Measurements from ENCODE around the gene MRPL2.
"Not testable (repeated sequence)": the region's sequence is repeated elsewhere in the genome, so short reads cannot be mapped to it uniquely, and the experiment has no call there.

The MRPL2 gene

GRCh38 chr6:43052225-43052841 lies 6.9 kb downstream of the MRPL2 start:
- DNase-seq: no peak

- DNase-seq: no peak
These were observed 8.3 kb downstream of the MRPL2 start for GRCh38 chr6:43050981-43051380.

GRCh38 chr6:43047998-43048397 lies 11.2 kb downstream of the MRPL2 start:
- no peak for DNase-seq

GRCh38 chr6:43045371-43045930 lies 13.8 kb downstream of the MRPL2 start:
- no peak for DNase-seq

- no peak for DNase-seq
These were observed 15.9 kb downstream of the MRPL2 start for GRCh38 chr6:43043310-43043709.

- DNase-seq: not testable (repeated sequence)
These were observed 17.8 kb downstream of the MRPL2 start for GRCh38 chr6:43041475-43041874.

- DNase-seq: no peak
These were observed 18.5 kb downstream of the MRPL2 start for GRCh38 chr6:43040542-43041257.

GRCh38 chr6:43038727-43039126 lies 20.5 kb downstream of the MRPL2 start:
- DNase-seq: no peak

- DNase-seq: no peak
These were observed 21.5 kb downstream of the MRPL2 start for GRCh38 chr6:43037706-43038105.

- DNase-seq: no peak
These were observed 22.0 kb downstream of the MRPL2 start for GRCh38 chr6:43037197-43037596.

GRCh38 chr6:43036712-43037111 lies 22.5 kb downstream of the MRPL2 start:
- DNase-seq: no peak

- DNase-seq: no peak
These were observed 23.6 kb downstream of the MRPL2 start for GRCh38 chr6:43035495-43036194.

- DNase-seq: no peak
These were observed 25.1 kb downstream of the MRPL2 start for GRCh38 chr6:43034190-43034525.

- no peak for DNase-seq
These were observed 25.6 kb downstream of the MRPL2 start for GRCh38 chr6:43033496-43034189.

GRCh38 chr6:43032326-43032725 lies 26.9 kb downstream of the MRPL2 start:
- no peak for DNase-seq

GRCh38 chr6:43029120-43029519 lies 30.1 kb downstream of the MRPL2 start:
- no peak for DNase-seq

GRCh38 chr6:43026365-43026764 lies 32.9 kb downstream of the MRPL2 start:
- no peak for DNase-seq

GRCh38 chr6:43024436-43024835 lies 34.8 kb downstream of the MRPL2 start:
- no peak for DNase-seq

GRCh38 chr6:43021270-43022047 lies 37.8 kb downstream of the MRPL2 start, which contains the start of gene RRP36:
Gene RRP36, plus strand, starts transcription at chr6:43021623. Its CDS starts 32 bp downstream, at chr6:43021655.
- DNase-seq: peak; percentile 72

- no peak for DNase-seq
These were observed 38.4 kb downstream of the MRPL2 start for GRCh38 chr6:43020847-43021246.

GRCh38 chr6:43020052-43020705 lies 39.1 kb downstream of the MRPL2 start:
- DNase-seq: no peak

GRCh38 chr6:43019152-43019551 lies 40.1 kb downstream of the MRPL2 start:
- no peak for DNase-seq

Measured in activated CD8-positive, alpha-beta memory T cell treated with anti-CD3 and anti-CD28 coated beads, Interleukin-2, amount 50 U/mL, for 4 hours (primary cell).